NCI-H2029 treated with DMSO at 0.1 percent for 48 hours (cell line): ENCODE data around the gene FARP1.

Source experiments
- DNase-seq: peaks from one replicate; lab custom pipeline; 2025; lab: John Stamatoyannopoulos, UW

FARP1 gene

GRCh38 chr13:98203646-98204326, 60.9 kb downstream of the FARP1 start:
- no peak for DNase-seq

DNA sequence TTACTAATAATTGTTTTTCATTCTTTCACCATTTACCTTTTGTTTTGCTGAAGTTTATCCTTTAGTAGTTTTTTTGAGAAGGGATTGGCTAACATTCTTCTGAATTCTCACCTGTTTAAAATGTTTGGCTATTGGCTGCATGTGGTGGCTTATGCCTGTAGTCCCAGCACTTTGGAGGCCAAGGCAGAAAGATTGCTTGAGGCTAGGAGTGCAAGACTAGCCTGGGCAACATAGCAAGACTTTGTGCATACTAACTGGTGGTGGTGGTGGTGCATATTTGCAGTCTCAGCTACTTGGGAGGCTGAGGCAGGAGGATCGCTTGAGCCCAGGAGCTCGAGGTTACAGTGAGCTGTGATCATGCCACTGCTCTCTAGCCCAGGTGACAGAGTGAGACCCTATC, 61.7 kb downstream of the FARP1 start:
- DNase-seq: no peak

- no peak for DNase-seq
These were observed 64.1 kb downstream of the FARP1 start for GRCh38 chr13:98206946-98207345.

GRCh38 chr13:98207416-98207815, 64.5 kb downstream of the FARP1 start:
- no peak for DNase-seq

DNA sequence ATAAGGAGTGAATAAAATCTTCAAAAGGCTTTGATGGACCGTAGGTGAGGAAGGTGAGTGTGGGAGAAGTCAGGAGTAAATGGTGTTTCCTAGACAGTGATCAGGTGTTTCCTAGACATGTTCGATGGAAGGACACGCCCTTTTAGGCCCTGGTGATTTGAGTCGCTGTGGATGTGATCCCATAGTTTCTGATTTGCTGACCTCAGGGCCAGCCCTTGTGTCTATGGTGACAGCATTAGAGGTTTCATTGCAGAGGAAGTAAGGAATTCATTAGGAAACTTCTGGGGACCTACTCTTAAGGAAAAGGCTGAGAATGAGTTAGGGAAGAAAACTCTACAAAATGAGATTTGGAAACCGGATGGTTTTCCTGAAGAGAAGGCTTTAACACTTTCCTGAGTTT, 65.7 kb downstream of the FARP1 start:
- DNase-seq: no peak

DNA sequence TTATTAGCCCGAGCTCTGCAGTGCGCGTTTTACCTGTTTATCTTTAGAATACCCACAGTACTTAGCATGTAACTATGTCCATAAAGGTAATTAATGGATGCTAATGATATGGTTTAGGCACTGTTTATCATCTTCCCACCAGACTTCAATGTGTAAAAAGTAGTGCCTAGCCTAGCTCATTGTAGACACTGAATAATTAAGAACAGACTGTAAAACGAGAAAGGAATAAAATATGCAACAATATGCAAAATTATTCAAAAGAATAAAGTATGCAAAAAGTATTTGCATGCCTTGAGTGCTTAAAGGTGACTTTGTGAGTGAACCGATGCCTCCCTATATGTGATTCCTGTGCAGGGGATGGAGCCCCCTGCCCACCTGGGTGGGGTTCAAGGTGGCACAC, 69.9 kb downstream of the FARP1 start:
- no peak for DNase-seq

GRCh38 chr13:98213354-98213753, 70.5 kb downstream of the FARP1 start:
- no peak for DNase-seq

DNA sequence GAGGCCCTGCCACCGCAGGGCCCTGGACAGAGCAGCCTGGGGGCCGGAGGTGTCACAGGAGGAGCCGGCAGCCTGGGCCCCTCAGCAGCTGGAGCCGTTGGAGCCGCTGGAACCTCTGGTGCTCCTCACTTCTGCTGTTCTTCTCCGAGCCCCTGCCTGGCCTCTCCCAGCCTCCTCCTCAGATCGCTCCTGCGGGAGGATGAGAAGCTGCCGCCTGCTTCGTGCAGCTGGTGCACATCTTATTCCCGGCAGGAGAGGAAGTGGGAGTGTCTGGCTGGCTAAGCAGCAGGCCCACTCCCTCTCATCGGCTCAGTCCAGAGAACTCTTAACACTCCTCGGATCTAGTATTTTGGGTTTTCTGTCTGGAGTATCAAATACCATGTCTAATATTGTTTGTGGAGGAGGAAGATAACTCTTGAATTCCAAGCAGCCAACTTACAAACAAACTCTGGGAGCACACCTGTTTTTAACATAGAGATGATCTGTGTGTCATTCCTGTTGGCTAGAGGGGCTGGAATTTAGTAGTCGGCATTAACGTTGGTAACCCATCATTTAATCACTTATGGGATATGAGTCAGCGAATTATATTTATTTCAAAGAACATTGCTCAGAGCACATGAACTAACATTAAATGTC, 71.2 kb downstream of the FARP1 start:
- DNase-seq: no peak

- DNase-seq: peak; percentile 71
These were observed 71.8 kb downstream of the FARP1 start for GRCh38 chr13:98214707-98215106.

- no peak for DNase-seq
These were observed 72.6 kb downstream of the FARP1 start for GRCh38 chr13:98215508-98215907.

- no peak for DNase-seq
These were observed 73.3 kb downstream of the FARP1 start for GRCh38 chr13:98216135-98216565.

DNA sequence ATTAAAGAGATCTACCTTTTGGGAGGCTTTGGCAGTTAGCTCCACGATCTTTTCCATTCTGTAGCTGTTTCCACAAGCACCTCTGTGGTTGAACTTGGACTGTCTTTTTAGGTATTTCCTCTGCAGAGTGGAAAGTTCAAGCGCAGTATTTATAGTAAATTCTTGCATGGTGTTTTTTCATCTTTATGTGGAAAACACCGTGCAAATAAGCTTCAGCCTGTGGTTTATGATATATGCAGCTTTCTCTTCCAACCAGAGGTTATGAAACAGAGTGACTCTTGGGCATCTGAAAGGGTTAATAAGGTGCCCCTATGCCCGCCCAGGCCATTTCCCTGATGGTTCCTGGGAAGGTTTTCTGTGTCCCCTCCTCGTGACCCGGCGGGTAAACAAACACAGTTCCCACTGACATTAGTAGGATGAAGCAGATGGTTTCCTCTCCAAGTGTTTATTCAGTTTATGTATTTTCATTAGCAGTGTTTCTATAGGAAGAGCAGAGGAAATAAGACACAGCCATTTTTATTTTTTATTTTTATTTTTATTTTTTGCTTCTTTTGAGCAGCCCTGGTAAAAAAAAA, 73.9 kb downstream of the FARP1 start:
- no peak for DNase-seq

DNA sequence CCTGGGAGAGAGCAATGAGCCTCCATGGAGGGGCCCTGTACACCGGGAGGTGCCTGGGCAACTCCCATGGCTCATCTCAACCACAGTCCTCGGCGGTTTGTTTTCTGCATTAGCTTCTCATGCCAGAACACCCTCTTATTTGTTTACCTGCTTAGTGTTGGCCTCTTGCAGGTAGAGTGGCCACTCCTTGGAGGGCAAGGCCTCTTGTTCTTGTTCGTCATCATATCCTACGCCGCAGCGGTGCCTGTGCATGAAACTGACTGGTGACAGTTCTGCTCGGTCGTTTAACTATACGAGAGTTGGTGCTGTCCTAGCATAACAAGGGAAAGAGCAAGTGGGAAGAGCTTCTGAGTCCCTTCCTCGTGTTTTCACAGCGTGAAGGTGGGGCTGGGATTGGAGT, 74.7 kb downstream of the FARP1 start:
- no peak for DNase-seq

- DNase-seq: no peak
These were observed 76.8 kb downstream of the FARP1 start for GRCh38 chr13:98219685-98220084.

GRCh38 chr13:98220271-98220791, 77.4 kb downstream of the FARP1 start:
- DNase-seq: no peak

- DNase-seq: no peak
These were observed 78.3 kb downstream of the FARP1 start for GRCh38 chr13:98221234-98221633.

DNA sequence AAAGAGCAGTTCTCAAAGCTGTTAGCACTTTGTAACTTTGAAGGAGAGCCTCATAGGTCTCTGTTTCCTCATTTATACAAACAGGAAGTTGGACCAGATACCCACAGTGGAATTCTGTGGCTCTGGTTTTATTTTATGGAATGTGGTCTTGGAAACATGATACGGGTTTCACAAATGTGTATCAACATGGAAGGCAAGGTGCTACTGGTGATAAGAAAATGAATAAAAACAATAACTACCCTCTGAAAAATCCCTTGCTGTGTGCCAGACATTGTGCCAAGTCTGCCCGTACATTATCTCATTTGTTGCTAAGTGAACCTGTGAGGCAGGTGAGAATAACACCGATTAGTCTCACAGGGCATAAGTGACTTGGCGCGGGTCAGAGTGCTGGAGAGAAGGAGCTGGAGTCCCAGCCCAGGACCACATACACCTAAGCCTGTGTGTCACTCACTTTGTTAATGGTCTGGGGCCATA, 79.2 kb downstream of the FARP1 start:
- peak; percentile 44 for DNase-seq

DNA sequence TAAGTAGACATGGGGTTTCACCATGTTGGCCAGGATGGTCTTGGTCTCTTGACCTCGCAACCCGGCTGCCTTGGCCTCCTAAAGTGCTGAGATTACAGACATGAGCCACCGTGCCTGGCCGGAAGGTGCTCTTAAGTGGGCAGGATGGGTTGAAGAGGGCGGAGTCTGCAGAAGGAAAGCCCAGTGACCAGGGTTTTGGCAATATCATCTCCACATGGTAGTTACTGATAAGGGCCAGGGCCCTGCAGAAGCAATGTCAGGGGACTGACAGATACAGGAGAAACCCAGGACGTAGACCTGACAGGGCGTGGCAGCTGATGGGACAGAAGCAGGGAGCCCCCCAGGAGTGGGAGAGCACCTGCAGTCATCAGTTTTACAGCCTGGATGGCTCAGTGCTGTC, 79.9 kb downstream of the FARP1 start:
- no peak for DNase-seq

DNA sequence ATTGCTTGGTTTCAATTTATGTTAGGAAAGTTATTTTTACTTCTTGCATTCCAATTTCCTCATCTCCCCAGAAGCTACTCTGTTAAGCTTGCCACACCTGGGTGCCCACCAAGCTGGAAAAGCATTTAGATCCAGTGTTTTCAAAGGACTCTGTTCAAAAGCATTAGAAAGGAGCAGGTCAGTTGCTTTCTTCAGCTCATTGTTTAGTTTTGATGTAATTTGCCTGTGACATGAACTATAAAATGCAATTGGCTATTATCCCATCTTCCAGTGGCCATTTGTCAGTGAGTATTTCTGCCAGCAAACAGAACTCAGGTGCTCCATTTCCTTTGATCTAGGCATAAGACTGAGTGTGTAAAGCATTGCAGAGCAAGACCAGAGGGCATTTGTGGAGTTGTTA, 80.8 kb downstream of the FARP1 start:
- no peak for DNase-seq

GRCh38 chr13:98224557-98224956, 81.7 kb downstream of the FARP1 start:
- no peak for DNase-seq

DNA sequence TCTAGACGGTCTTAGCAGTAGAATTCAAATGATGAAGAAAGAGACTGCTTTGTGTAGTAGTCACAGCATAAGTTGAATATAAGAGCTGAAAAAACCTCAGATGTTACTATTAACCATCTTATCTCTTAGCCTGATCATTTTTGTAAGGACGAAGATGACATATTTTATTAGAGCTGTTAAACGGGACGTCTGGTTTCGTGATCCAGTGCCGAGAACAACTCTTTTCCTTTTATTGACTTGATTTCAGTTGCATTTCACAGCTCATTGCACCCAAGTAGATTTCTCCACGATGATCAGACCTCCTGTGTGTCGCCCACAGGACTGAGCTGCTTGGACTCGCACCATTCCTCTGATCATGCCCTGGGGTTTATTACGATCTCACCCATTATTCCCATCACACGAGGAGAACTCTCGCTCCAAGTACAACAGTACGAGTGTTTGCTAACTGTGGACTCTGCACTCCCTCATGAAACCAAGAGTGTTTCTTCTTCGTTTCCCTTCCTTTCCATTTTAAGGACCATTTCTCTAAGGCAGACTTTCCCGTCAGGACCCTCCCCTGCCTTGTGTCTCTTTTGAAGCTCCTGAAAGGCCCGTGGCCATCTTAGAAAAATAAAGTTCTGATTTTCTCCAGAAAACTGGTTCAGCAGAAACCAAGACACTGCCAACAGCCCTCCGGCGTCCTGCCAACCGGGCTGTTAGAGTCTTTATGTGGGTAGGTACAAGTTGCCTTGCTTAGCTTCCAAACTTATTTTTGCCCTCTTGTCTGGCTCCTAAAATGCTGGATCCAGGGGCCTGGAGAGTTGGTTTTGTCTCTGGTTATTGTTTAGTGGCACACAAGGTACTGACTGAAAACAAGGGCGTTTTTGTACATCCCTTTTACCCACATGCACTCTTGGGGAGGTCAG, 82.4 kb downstream of the FARP1 start:
- no peak for DNase-seq

DNA sequence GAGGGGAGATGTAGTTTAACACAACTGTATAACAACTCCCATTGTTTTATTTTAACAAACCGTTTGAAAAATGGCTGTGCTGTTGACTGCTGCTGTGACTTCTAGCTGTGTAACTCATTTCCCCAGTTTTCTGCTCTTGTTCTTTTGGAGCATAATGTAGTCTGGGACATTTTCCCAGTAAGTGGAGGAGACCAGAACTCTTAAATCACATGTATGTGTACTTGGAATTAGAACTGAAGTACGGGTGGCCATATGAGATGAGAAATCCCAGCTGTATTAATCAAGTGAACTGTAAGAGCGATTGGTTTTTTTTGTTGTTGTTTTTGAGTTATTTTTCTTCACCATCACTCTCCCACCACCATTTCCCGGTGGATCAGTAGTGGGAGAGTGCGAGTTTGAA, 83.6 kb downstream of the FARP1 start:
- DNase-seq: no peak
